Measurements from ENCODE around the gene INPP5K.
"Not testable (repeated sequence)": the region's sequence is repeated elsewhere in the genome, so short reads cannot be mapped to it uniquely, and the experiment has no call there.

Gene INPP5K

GRCh38 chr17:1467898-1468492, 48.4 kb downstream of the INPP5K start:
- in situ Hi-C loops (cut with MboI; ENCODE audit: low sequenced_read_pairs), result no loop called here

GRCh38 chr17:1467258-1467657, 49.2 kb downstream of the INPP5K start:
- in situ Hi-C loops (cut with MboI; ENCODE audit: low sequenced_read_pairs), result no loop called here

- in situ Hi-C loops (cut with MboI; ENCODE audit: low sequenced_read_pairs), result no loop called here
Measured at GRCh38 chr17:1464186-1464585, 52.2 kb downstream of the INPP5K start.

- in situ Hi-C loops (cut with MboI; ENCODE audit: low sequenced_read_pairs), result no loop called here
Measured at GRCh38 chr17:1462164-1463112, 54.0 kb downstream of the INPP5K start.

GRCh38 chr17:1461198-1461944, 55.0 kb downstream of the INPP5K start:
- in situ Hi-C loops (cut with MboI; ENCODE audit: low sequenced_read_pairs), result no loop called here

GRCh38 chr17:1460233-1460632, 56.2 kb downstream of the INPP5K start:
- in situ Hi-C loops (cut with MboI; ENCODE audit: low sequenced_read_pairs), result no loop called here

- in situ Hi-C loops (cut with MboI; ENCODE audit: low sequenced_read_pairs), result no loop called here
Measured at GRCh38 chr17:1455797-1456599, 60.4 kb downstream of the INPP5K start, which contains the start of gene CRK. CRK (minus strand) TSS chr17:1456232; CDS start chr17:1456117, 115 bp downstream.

- in situ Hi-C loops (cut with MboI; ENCODE audit: low sequenced_read_pairs), result no loop called here
Measured at GRCh38 chr17:1455291-1455796, 61.1 kb downstream of the INPP5K start.

- in situ Hi-C loops (cut with MboI; ENCODE audit: low sequenced_read_pairs), result no loop called here
Measured at GRCh38 chr17:1454541-1454940, 61.9 kb downstream of the INPP5K start.

GRCh38 chr17:1453694-1454093, 62.7 kb downstream of the INPP5K start:
- in situ Hi-C loops (cut with MboI; ENCODE audit: low sequenced_read_pairs), result not testable (repeated sequence)

- in situ Hi-C loops (cut with MboI; ENCODE audit: low sequenced_read_pairs), result no loop called here
Measured at GRCh38 chr17:1452836-1453235, 63.6 kb downstream of the INPP5K start.

- in situ Hi-C loops (cut with MboI; ENCODE audit: low sequenced_read_pairs), result not testable (repeated sequence)
Measured at GRCh38 chr17:1450261-1450660, 66.2 kb downstream of the INPP5K start.

GRCh38 chr17:1449412-1449967, 66.9 kb downstream of the INPP5K start:
- in situ Hi-C loops (cut with MboI; ENCODE audit: low sequenced_read_pairs), result no loop called here

- in situ Hi-C loops (cut with MboI; ENCODE audit: low sequenced_read_pairs), result no loop called here
Measured at GRCh38 chr17:1447052-1447451, 69.4 kb downstream of the INPP5K start.

- in situ Hi-C loops (cut with MboI; ENCODE audit: low sequenced_read_pairs), result no loop called here
Measured at GRCh38 chr17:1446201-1446600, 70.2 kb downstream of the INPP5K start.

- in situ Hi-C loops (cut with MboI; ENCODE audit: low sequenced_read_pairs), result not testable (repeated sequence)
Measured at GRCh38 chr17:1445695-1446094, 70.7 kb downstream of the INPP5K start.
